GM21619 (cell line): ENCODE results near the gene LARP7.
"Not testable (repeated sequence)": the region's sequence is repeated elsewhere in the genome, so short reads cannot be mapped to it uniquely, and the experiment has no call there.

Experiments
- ATAC-seq: cut with Tn5 transposase; IDR thresholded peaks from one replicate; pipeline ENCODE4 v1.9.1; 2021; ENCODE audit not compliant: unreplicated experiment

LARP7 gene

GRCh38 chr4:112636688-112637551 lies at the start of gene LARP7, which contains the start of gene ZGRF1:
LARP7 (plus strand) TSS chr4:112637143; CDS start chr4:112644670, 7,527 bp downstream.
ZGRF1 (minus strand) TSS chr4:112636909; CDS start chr4:112633176, 3,733 bp downstream.
- peak; percentile 87 for ATAC-seq

GRCh38 chr4:112589206-112589605 lies 47.7 kb upstream of the LARP7 start:
- ATAC-seq, result no peak

- no peak for ATAC-seq
These were observed 45.4 kb upstream of the LARP7 start for GRCh38 chr4:112591593-112591992.

- no peak for ATAC-seq
These were observed 44.2 kb upstream of the LARP7 start for GRCh38 chr4:112592717-112593116.

GRCh38 chr4:112593438-112594133 lies 43.4 kb upstream of the LARP7 start:
- no peak for ATAC-seq

GRCh38 chr4:112594993-112595392 lies 42.0 kb upstream of the LARP7 start:
- ATAC-seq, result no peak

- peak; percentile 74 for ATAC-seq
These were observed 32.4 kb upstream of the LARP7 start for GRCh38 chr4:112604589-112604988.

GRCh38 chr4:112612814-112613213 lies 24.1 kb upstream of the LARP7 start:
- ATAC-seq, result not testable (repeated sequence)

GRCh38 chr4:112616984-112617383 lies 20.0 kb upstream of the LARP7 start:
- no peak for ATAC-seq

GRCh38 chr4:112626228-112626627 lies 10.7 kb upstream of the LARP7 start:
- ATAC-seq, result no peak

- ATAC-seq, result no peak
These were observed 3.3 kb upstream of the LARP7 start for GRCh38 chr4:112633477-112634235.

GRCh38 chr4:112637552-112637866 lies 566 bp downstream of the LARP7 start:
- no peak for ATAC-seq

- no peak for ATAC-seq
These were observed 5.6 kb downstream of the LARP7 start for GRCh38 chr4:112642526-112642925.

GRCh38 chr4:112644595-112645535 lies 7.9 kb downstream of the LARP7 start:
- ATAC-seq, result not testable (repeated sequence)

- ATAC-seq, result no peak
These were observed 8.8 kb downstream of the LARP7 start for GRCh38 chr4:112645541-112646329.

GRCh38 chr4:112646632-112647537 lies 9.9 kb downstream of the LARP7 start:
- ATAC-seq, result no peak

- no peak for ATAC-seq
These were observed 10.8 kb downstream of the LARP7 start for GRCh38 chr4:112647785-112648184.

- no peak for ATAC-seq
These were observed 11.5 kb downstream of the LARP7 start for GRCh38 chr4:112648263-112649054.
